Activated T-cell treated with anti-CD3 and anti-CD28 coated beads, Interleukin-2, amount 50 U/mL, for 1 hour (primary cell): Measurements from ENCODE around the gene FAM168B.
"Not testable (repeated sequence)": the region's sequence is repeated elsewhere in the genome, so short reads cannot be mapped to it uniquely, and the experiment has no call there.

Experiments
- DNase-seq: peaks from one replicate; pipeline ENCODE4 v3.0.0-alpha.2; 2020

FAM168B gene, protein sequence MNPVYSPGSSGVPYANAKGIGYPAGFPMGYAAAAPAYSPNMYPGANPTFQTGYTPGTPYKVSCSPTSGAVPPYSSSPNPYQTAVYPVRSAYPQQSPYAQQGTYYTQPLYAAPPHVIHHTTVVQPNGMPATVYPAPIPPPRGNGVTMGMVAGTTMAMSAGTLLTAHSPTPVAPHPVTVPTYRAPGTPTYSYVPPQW

GRCh38 chr2:131093006-131093695 lies at the start of gene FAM168B:
Gene FAM168B, minus strand, starts transcription at chr2:131093460. Its CDS starts 10,814 bp downstream, at chr2:131082646.
- DNase-seq: peak; percentile 94

GRCh38 chr2:131142849-131143248 lies 49.6 kb upstream of the FAM168B start:
- DNase-seq: no peak

DNA sequence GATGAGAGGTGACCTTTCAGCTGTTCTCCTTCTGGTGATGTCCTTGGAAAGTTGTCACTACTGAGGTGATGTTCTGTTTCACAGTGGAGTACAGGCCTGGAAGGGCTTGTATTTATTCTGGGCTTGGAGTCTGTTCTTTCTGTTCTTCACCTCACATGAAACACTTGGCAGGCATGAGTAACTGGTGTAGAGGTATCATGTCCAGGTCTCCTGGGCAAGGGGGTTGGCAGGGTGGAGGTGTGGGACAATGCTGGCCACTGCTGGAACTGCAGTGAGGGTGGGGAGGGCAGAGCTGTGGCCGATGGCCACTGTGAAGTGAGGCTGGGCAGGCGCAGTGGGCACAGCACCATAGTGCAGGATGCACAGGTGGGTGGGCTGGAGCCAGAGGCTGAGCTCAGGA lies 47.3 kb upstream of the FAM168B start:
- DNase-seq: no peak

GRCh38 chr2:131132729-131133128 lies 39.5 kb upstream of the FAM168B start:
- no peak for DNase-seq

DNA sequence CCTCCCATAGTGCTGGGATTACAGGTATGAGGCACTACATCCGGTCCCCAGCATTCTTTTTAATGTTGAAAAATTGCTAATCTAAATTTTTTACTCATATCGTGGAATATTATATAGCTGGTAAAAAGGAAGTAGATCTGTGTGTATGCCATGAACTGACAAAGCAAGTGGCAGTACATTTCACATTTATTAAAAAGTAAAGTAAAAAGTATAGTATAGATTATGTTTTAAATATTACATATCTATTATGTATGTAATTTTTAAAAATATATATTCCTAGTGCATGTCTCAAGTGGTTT lies 37.0 kb upstream of the FAM168B start:
- DNase-seq: no peak

- DNase-seq: no peak
These were observed 34.7 kb upstream of the FAM168B start for GRCh38 chr2:131127981-131128380.

DNA sequence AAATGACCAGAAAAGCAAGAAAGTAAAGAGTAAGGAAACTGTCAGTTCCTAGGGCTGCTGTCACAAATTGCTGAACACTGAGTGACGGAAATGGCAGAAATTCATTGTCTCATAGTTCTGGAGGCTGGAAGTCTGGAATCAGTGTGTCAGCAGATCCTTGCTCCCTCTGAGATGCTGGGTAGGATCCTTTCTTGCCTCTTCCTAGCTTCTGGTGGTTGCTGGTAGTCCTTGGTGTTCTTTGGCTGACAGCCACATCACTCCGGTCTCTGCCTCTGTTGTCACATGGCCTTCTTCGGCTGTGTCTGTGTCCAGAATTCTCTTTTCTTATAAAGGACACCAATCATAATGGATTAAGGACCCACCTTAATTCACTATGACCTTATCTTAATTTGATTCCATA lies 33.8 kb upstream of the FAM168B start:
- no peak for DNase-seq

DNA sequence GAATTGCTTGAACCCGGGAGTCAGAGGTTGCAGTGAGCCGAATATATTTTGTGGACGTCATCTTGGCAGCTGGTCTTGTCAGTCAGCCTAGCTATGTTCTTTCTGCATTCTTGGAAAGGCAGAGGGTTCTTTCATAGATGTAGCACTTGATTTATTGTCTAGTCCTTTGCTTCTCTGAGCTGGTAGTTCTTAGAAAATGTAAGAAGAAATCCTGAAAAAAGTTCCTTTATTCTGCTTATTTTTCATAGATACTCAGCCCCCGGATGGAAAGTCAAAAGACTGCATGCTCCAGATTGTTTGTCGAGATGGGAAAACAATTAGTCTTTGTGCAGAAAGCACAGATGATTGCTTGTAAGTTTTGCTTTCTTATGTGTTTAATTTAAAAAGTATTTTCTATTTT lies 33.2 kb upstream of the FAM168B start:
- DNase-seq: no peak

- DNase-seq: no peak
These were observed 32.0 kb upstream of the FAM168B start for GRCh38 chr2:131125195-131125757.

- DNase-seq: no peak
These were observed 29.9 kb upstream of the FAM168B start for GRCh38 chr2:131123192-131123591.

GRCh38 chr2:131122496-131122895 lies 29.2 kb upstream of the FAM168B start:
- DNase-seq: no peak

GRCh38 chr2:131121464-131121863 lies 28.2 kb upstream of the FAM168B start:
- no peak for DNase-seq

GRCh38 chr2:131120815-131121317 lies 27.6 kb upstream of the FAM168B start:
- DNase-seq: no peak

GRCh38 chr2:131115752-131116151 lies 22.5 kb upstream of the FAM168B start:
- DNase-seq: no peak

DNA sequence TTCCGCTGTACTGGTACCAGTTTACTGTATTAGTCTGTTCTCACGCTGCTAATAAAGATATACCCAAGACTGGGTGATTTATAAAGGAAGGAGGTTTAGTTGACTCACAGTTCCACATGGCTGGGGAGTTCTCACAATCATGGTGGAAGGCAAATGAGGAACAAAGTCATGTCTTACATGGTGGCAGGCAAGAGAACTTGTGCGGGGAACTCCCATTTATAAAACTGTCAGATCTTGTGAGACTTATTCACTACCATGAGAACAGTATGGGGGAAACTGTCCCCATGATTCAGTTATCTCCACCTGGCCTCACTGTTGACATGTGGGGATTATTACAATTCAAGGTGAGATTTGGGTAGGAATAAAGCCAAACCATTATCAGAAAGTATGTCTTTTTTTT lies 21.7 kb upstream of the FAM168B start:
- not testable (repeated sequence) for DNase-seq

DNA sequence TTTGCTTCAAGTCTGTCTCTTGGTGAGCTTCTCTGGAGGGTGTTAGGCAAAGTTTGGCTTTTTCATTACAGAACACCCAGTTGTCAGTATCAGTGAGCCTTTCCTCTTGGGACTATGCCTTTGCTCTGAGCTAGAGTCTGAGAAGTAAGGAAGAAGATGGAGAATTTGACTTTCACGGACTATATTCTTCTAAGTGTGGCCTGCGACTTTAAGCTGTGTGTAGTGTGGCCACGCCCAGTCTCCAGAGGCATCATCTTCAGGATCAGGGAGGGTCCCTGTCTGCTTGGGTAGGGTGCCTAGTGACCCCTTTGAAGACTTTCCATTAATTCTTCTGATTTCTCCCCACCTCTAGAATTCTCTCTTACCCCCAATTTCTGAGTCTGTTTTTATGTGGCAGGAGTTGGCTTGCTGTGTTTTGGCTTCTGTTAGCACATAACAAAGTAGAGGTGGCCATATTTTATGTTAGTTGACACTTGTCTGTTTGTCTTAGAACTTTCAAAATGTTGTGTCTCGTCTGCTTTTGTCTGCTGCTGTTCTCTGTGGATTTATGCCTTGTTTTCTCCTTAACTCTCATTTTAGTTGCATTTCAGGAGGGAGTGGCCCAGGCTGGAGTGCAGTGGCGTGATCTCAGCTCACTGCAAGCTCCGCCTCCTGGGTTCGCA lies 20.4 kb upstream of the FAM168B start:
- DNase-seq: no peak

GRCh38 chr2:131112529-131112928 lies 19.3 kb upstream of the FAM168B start:
- no peak for DNase-seq

DNA sequence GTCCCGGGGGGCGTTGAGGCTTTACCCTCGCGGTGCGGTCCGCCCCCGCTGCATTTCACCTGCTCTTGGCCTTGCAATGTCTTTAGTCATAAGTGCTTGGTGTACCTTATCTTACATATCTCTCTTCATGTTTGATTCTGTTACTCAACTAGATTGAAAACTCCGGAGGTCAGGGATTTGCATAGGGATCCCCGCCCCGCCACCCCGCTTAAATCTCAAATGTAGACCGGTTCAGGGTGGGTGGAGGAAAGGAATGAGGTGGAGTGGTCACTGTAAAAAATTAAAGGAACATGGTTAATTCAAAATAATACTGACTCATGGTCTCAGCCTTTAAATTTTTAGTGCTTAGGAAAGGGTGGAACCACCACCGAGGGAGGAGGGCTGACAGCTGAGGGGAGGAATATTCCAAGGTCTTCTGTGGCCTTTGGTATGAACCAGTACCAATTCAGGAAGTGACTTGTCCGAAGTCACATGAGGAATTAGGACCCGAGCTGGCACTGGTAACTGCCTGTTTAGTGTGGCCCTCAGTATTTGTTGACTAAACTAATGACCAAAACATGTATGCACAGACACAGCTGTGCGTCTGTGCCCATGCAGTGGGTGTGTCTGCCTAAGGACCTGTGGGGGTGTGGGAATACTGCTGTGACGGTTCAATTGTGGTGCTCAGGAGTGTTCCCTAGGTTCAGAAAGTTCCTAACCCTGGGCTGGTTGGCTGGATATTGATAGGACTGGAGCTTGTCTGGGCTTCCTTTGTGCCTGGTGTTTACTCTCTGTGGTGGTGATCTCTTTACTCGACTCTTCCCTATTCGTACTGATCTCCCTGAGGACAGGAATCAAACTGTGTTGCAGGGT lies 12.9 kb upstream of the FAM168B start:
- DNase-seq: no peak

- peak; percentile 98 for DNase-seq
These were observed 12.1 kb upstream of the FAM168B start, which contains the start of gene PLEKHB2 for GRCh38 chr2:131105156-131105949. Gene PLEKHB2, plus strand, starts transcription at chr2:131105336. Its CDS starts 15,606 bp downstream, at chr2:131120942.

DNA sequence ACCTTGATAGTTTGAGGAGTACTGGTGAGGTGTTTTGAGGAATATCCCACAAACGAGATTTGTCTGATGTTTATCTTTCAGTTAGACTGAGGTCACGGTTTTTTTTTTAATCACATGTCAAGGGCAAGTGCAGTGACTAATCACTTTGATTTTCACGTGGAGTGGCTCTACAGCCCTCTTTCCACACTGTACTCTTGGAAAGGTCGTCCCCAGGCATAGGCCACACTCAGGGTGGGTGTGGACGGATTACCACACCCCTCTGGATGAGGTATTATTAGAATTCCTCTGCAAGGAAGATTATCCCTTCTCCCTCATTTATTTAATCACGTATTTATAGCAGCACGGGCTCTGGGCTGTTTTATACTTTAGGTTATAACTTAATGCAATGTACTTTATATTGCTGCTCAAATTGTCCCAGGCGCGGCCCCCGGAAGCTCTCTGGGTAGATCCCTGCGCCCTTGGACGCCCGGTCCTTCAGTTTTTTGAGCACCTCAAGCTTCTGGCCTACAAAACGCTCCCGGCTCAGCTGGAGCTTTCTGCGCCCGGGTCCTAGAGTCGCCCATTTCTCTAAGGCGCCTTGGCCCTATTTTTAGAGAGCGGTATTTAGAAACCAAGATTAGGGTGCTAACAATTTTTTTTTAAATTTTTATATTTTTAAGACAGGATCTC lies 11.4 kb upstream of the FAM168B start:
- peak; percentile 63 for DNase-seq

- no peak for DNase-seq
These were observed 9.9 kb upstream of the FAM168B start for GRCh38 chr2:131103165-131103564.
